IMR-90 (cell line): Measurements from ENCODE around the gene KPNA1. TPM values are rescaled to one million over a fixed set of nuclear protein-coding genes. Genes with fewer than 3 reads are reported as not detected.

Experiments used
- ATAC-seq: fragments of 200-7000 bp; cut with Tn5 transposase; 2 replicates; pipeline ENCODE4 v1.9.1; 2020; ENCODE audit warnings: low read depth, mild to moderate bottlenecking, moderate library complexity
- BruUV-seq: library from RNA; stranded (reverse); fragments of 400-500 nt; replicated peaks from 2 replicates; lab custom pipeline; 2021; lab: Mats Ljungman, UMichigan
- CTCF ChIA-PET: fragments of 300-600 bp; formaldehyde crosslinking; extraction: SDS; loops from one replicate; lab custom pipeline; 2021; ENCODE audit warnings: antibody characterized with exemption; lab: Yijun Ruan, JAX
- POLR2A ChIA-PET: fragments of 300-600 bp; sonication (Branson Sonifier 250); formaldehyde crosslinking; loops from one replicate; lab custom pipeline; 2022; ENCODE audit warnings: antibody characterized with exemption; ENCODE audit not compliant: unreplicated experiment; lab: Charles Lee
- DNase-seq: peaks from one replicate; pipeline ENCODE4 v3.0.0; 2013
- H2AFZ ChIP-seq: replicated peaks from 2 replicates; pipeline ENCODE3; 2013; ENCODE audit warnings: low read length, mild to moderate bottlenecking; ENCODE audit not compliant: poor library complexity
- H2AK5ac ChIP-seq: 2 replicates; pipeline ENCODE4 v1.6.1; 2013; ENCODE audit warnings: low read depth, low read length, inconsistent platforms
- H2AK9ac ChIP-seq: replicated peaks from 2 replicates; pipeline ENCODE3; 2013; ENCODE audit warnings: mild to moderate bottlenecking, low read depth, low read length, moderate library complexity; ENCODE audit not compliant: poor library complexity
- H2BK120ac ChIP-seq: 2 replicates; pipeline ENCODE4 v1.6.1; 2013; ENCODE audit warnings: low read depth, low read length, inconsistent platforms
- H2BK15ac ChIP-seq: 3 replicates; pipeline ENCODE4 v1.6.1; 2013; ENCODE audit warnings: low read depth, low read length, inconsistent platforms
- H2BK20ac ChIP-seq: 2 replicates; pipeline ENCODE4 v1.6.1; 2013; ENCODE audit warnings: low read depth, mild to moderate bottlenecking, inconsistent platforms, low read length, moderate library complexity
- H2BK5ac ChIP-seq: 2 replicates; pipeline ENCODE4 v1.6.1; 2013; ENCODE audit warnings: mild to moderate bottlenecking, low read depth, low read length, inconsistent platforms; ENCODE audit not compliant: poor library complexity, severe bottlenecking
- H3K14ac ChIP-seq: replicated peaks from 2 replicates; pipeline ENCODE4 v1.6.1; 2013; ENCODE audit warnings: low read depth, low read length, inconsistent platforms
- H3K18ac ChIP-seq: 2 replicates; pipeline ENCODE4 v1.6.1; 2013; ENCODE audit warnings: low read depth, low read length, control low read depth
- H3K23ac ChIP-seq: 2 replicates; pipeline ENCODE4 v1.6.1; 2013; ENCODE audit warnings: low read depth, low read length, inconsistent platforms
- H3K27ac ChIP-seq: 2 replicates; pipeline ENCODE4 v1.5.1; 2013; ENCODE audit warnings: mild to moderate bottlenecking, control low read depth, low read length; ENCODE audit not compliant: insufficient read depth
- H3K27me3 ChIP-seq: 2 replicates; pipeline ENCODE4 v1.6.1; 2013; ENCODE audit warnings: low read length; ENCODE audit not compliant: control insufficient read depth, insufficient read depth
- H3K36me3 ChIP-seq: 2 replicates; pipeline ENCODE4 v1.6.1; 2013; ENCODE audit warnings: low read length, mixed read lengths; ENCODE audit not compliant: control insufficient read depth, insufficient read depth
- H3K4ac ChIP-seq: 2 replicates; pipeline ENCODE4 v1.6.1; 2013; ENCODE audit warnings: low read depth, low read length, inconsistent platforms
- H3K4me1 ChIP-seq: 2 replicates; pipeline ENCODE4 v1.6.1; 2013; ENCODE audit warnings: low read length, mixed read lengths; ENCODE audit not compliant: control insufficient read depth, insufficient read depth
- H3K4me2 ChIP-seq: 2 replicates; pipeline ENCODE4 v1.6.1; 2013; ENCODE audit warnings: low read depth, mild to moderate bottlenecking, control low read depth, low read length, moderate library complexity
- H3K4me3 ChIP-seq: 2 replicates; pipeline ENCODE4 v1.5.1; 2013; ENCODE audit warnings: low read depth, mild to moderate bottlenecking, control low read depth, low read length, moderate library complexity; ENCODE audit not compliant: insufficient read depth
- H3K56ac ChIP-seq: 2 replicates; pipeline ENCODE4 v1.6.1; 2013; ENCODE audit warnings: low read length, inconsistent platforms; ENCODE audit not compliant: insufficient read depth; ENCODE audit errors: extremely low read depth
- H3K79me1 ChIP-seq, 2 experiments: 2 replicates each; pipeline ENCODE4 v1.6.1; 2013; ENCODE audit warnings: low read length in 2 of 2, inconsistent platforms in 1 of 2, low read depth in 1 of 2
- H3K9ac ChIP-seq: 2 replicates; pipeline ENCODE4 v1.6.1; 2013; ENCODE audit warnings: low read depth, low read length, control low read depth
- H3K9me1 ChIP-seq: 2 replicates; pipeline ENCODE4 v1.6.1; 2013; ENCODE audit warnings: low read length, inconsistent platforms; ENCODE audit not compliant: insufficient read depth
- H3K9me3 ChIP-seq: 2 replicates; pipeline ENCODE4 v1.6.1; 2013; ENCODE audit warnings: low read length; ENCODE audit not compliant: control insufficient read depth, insufficient read depth
- H4K20me1 ChIP-seq: 2 replicates; pipeline ENCODE4 v1.6.1; 2013; ENCODE audit warnings: low read length, inconsistent platforms; ENCODE audit not compliant: insufficient read depth
- H4K5ac ChIP-seq: 2 replicates; pipeline ENCODE4 v1.6.1; 2013; ENCODE audit warnings: mild to moderate bottlenecking, low read depth, low read length, control low read depth
- H4K8ac ChIP-seq, 2 experiments: 2 replicates each; pipeline ENCODE4 v1.6.1; 2013; ENCODE audit warnings: low read depth in 2 of 2, low read length in 2 of 2, control low read depth in 1 of 2, inconsistent platforms in 1 of 2
- H4K91ac ChIP-seq: 2 replicates; pipeline ENCODE4 v1.6.1; 2013; ENCODE audit warnings: low read depth, low read length, inconsistent platforms; ENCODE audit not compliant: insufficient read depth
- BHLHE40 ChIP-seq: fragments of 150-350 bp; IDR thresholded peaks from 2 replicates; pipeline ENCODE4 v1.6.1; 2016; ENCODE audit warnings: mild to moderate bottlenecking, low read depth, low read length
- CEBPB ChIP-seq: IDR thresholded peaks from 2 replicates; pipeline ENCODE4 v1.6.1; 2012; ENCODE audit warnings: low read depth, low read length, improper control_type of control experiment
- CHD1 ChIP-seq: IDR thresholded peaks from 2 replicates; pipeline ENCODE4 v1.6.1; 2012; ENCODE audit warnings: low read depth, low read length, improper control_type of control experiment
- CTCF ChIP-seq: conservative IDR thresholded peaks from 2 replicates; pipeline ENCODE4 v1.5.1; 2012; ENCODE audit warnings: mild to moderate bottlenecking, low read depth, low read length, improper control_type of control experiment
- ELK1 ChIP-seq: fragments of 150-350 bp; IDR thresholded peaks from 2 replicates; pipeline ENCODE4 v1.6.1; 2016; ENCODE audit warnings: low read depth, mild to moderate bottlenecking, low read length, moderate library complexity, borderline replicate concordance
- FOS ChIP-seq: fragments of 150-350 bp; IDR thresholded peaks from 2 replicates; pipeline ENCODE4 v1.6.1; 2016; ENCODE audit warnings: low read depth, low read length
- MAFK ChIP-seq: IDR thresholded peaks from 2 replicates; pipeline ENCODE4 v1.6.1; 2012; ENCODE audit warnings: low read depth, low read length, improper control_type of control experiment
- MAZ ChIP-seq: IDR thresholded peaks from 2 replicates; pipeline ENCODE4 v1.6.1; 2012; ENCODE audit warnings: low read depth, mild to moderate bottlenecking, low read length, improper control_type of control experiment, moderate library complexity, borderline replicate concordance
- POLR2A ChIP-seq: IDR thresholded peaks from 2 replicates; pipeline ENCODE4 v1.6.1; 2012; ENCODE audit warnings: mild to moderate bottlenecking, low read depth, low read length
- RAD21 ChIP-seq: IDR thresholded peaks from 2 replicates; pipeline ENCODE4 v1.6.1; 2012; ENCODE audit warnings: low read length, improper control_type of control experiment
- RCOR1 ChIP-seq: IDR thresholded peaks from 2 replicates; pipeline ENCODE4 v1.6.1; 2012; ENCODE audit warnings: mild to moderate bottlenecking, low read length, improper control_type of control experiment; ENCODE audit not compliant: insufficient replicate concordance
- RFX5 ChIP-seq: IDR thresholded peaks from 2 replicates; pipeline ENCODE4 v1.8.0; 2012; ENCODE audit warnings: low read depth, mild to moderate bottlenecking, low read length, moderate library complexity
- SMC3 ChIP-seq: fragments of 150-350 bp; IDR thresholded peaks from 2 replicates; pipeline ENCODE4 v1.6.1; 2016; ENCODE audit warnings: low read depth, mild to moderate bottlenecking, antibody characterized with exemption, low read length, moderate library complexity
- USF2 ChIP-seq: fragments of 150-350 bp; IDR thresholded peaks from 2 replicates; pipeline ENCODE4 v1.6.1; 2017; ENCODE audit warnings: mild to moderate bottlenecking, antibody characterized with exemption, low read length, low read depth
- WGBS, 2 experiments: methylation state at CpG; one replicate each; pipeline versions ENCODE4 v1.1.5 to v1.1.7; 2013; ENCODE audit warnings: missing lambda C conversion rate in 2 of 2; ENCODE audit not compliant: insufficient read length in 1 of 2; ENCODE audit errors: extremely low coverage in 2 of 2; 5-methylcytosine and 5-hydroxymethylcytosine counted together
- dilution Hi-C: fragments of 300-500 bp; cut with HindIII; formaldehyde crosslinking; loops from one replicate; pipeline ENCODE4 v1.14.3; 2018; ENCODE audit warnings: low sequenced_read_pairs; ENCODE audit not compliant: unreplicated experiment
- in situ Hi-C: fragments of 300-500 bp; cut with MboI; formaldehyde crosslinking; loops from 3 replicates; pipeline ENCODE4 v1.14.3; 2019; ENCODE audit warnings: low sequenced_read_pairs, inconsistent platforms, mixed read lengths
- intact Hi-C: fragments of 100-400 bp; cut with micrococcal nuclease; formaldehyde crosslinking; loops from 2 replicates; pipeline ENCODE4 v1.10.0; 2022
- polyA plus RNA-seq, 3 experiments: library from polyadenylated mRNA; depleted of rRNA; stranded (reverse); fragments of >200 nt; gene quantifications; 2 replicates each; pipeline ENCODE4 v1.2.3, GENCODE V29; 2012; ENCODE audit warnings: low replicate concordance in 1 of 3
- total RNA-seq: library from RNA; depleted of rRNA; stranded (reverse); fragments of >200 nt; gene quantifications from 2 replicates; pipeline ENCODE4 v1.2.3, GENCODE V29; 2012

The KPNA1 gene
- total and polyA plus RNA-seq, 2 of the 4 experiments (the other 2 are of a cell fraction) = 30.6 to 112 TPM

GRCh38 chr3:122382888-122383666 is 131.7 kb downstream of the KPNA1 start, which contains the start of gene MIX23:
Gene MIX23 (minus strand): TSS chr3:122383231. CDS start chr3:122383224, 7 bp downstream.
- ATAC-seq = peak; percentile 81
- Histone ChIP-seq H3K27me3 (no peaks in the 10 kb centered on the region), H2BK120ac (peak within 1 kb of the TSS; percentile 49; the same call in 1 of the 2 replicates), H4K8ac (peak within 1 kb of the TSS; percentile 94 to 100), H3K36me3 (no peaks in the 10 kb centered on the region), H3K79me1 (peaks cover 5 to 27% of the 10 kb centered on the region in 2 experiments; a peak in 3 of 4 replicates), H2AFZ (peak within 1 kb of the TSS; percentile 98), H3K9me1 (peaks cover 3% of the 10 kb centered on the region; the same call in 1 of the 2 replicates), H3K23ac (peak within 1 kb of the TSS; percentile 84), H2BK5ac (peak within 1 kb of the TSS; percentile 93), H3K4me2 (peak within 1 kb of the TSS; percentile 99), H4K20me1 (no peaks in the 10 kb centered on the region), H3K27ac (peak within 1 kb of the TSS; percentile 95), H4K91ac (peak within 1 kb of the TSS; percentile 90), H3K56ac (peak within 1 kb of the TSS; percentile 87), H3K4me1 (no peaks in the 10 kb centered on the region), H2AK9ac (peak within 1 kb of the TSS; percentile 91), H3K9ac (peak within 1 kb of the TSS; percentile 95), H2AK5ac (peak within 1 kb of the TSS; percentile 90), H3K14ac (peak within 1 kb of the TSS; percentile 94), H2BK20ac (no peak within 1 kb of the TSS), H4K5ac (peak within 1 kb of the TSS; percentile 100), H3K9me3 (no peaks in the 10 kb centered on the region), H3K4ac (peak within 1 kb of the TSS; percentile 93), H3K4me3 (peak within 1 kb of the TSS; percentile 92), H2BK15ac (peak within 1 kb of the TSS; percentile 71; the same call in 2 of the 3 replicates), H3K18ac (peak within 1 kb of the TSS; percentile 95)
- in situ Hi-C loops = no loop called here
- POLR2A ChIA-PET = no interaction called here
- no CpG with 5 or more reads among the region's 31 CpGs for whole genome bisulfite sequencing, 2 experiments
- no TSS peak for BruUV-seq
- intact Hi-C loops = no loop called here
- CTCF ChIA-PET = interaction anchor here (0.8 to 1.1 kb wide), 2 partner anchors 12 to 33 kb away, joined by 3 read pairs; no protein-coding TSS in a partner anchor
- DNase-seq = peak; percentile 75
- dilution Hi-C loops = no loop called here
- TF ChIP-seq MAFK (no peak), RCOR1 (no peak), POLR2A (peak; percentile 85), CHD1 (no peak; the same call in 1 of the 2 replicates), SMC3 (no peak), FOS (no peak), RAD21 (no peak), BHLHE40 (peak; percentile 40; the same call in 1 of the 2 replicates), CTCF (no peak), MAZ (peak; percentile 16; the same call in 1 of the 2 replicates), CEBPB (no peak), ELK1 (no peak), RFX5 (no peak), USF2 (0 out of 2 replicates have a peak, but pooled peaks have one; percentile 31)
